ENCODE data around the gene CYP2U1.
"Not testable (repeated sequence)": the region's sequence is repeated elsewhere in the genome, so short reads cannot be mapped to it uniquely, and the experiment has no call there.

CYP2U1 gene

DNA sequence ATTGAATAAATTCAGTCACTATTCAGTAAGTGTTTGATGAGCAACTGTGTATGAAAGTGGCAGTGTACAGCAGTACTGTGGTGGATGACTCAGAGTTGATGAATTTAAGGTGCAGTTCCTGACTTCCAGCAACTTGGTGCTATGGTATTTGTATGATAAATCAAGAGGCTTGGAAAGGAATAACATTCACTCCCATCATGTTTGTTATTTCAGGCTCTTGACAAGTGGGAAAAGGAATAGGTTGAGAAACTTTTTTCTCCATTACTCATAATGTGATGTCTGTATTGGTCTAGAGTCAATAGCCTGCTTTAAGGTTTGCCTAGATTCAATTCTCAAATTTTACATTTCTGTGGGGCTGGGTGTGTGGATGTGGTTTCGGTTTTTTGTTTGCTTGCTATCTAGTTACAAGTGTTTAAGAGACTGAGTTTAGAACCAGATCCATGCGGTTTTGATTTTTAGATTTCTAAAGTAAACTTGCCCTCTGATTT lies 35.1 kb upstream of the CYP2U1 start:
- 0 out of 2 replicates have a peak overlapping the region, but pooled peaks have one; percentile 2 for H3K27ac ChIP-seq
- TF ChIP-seq, protein P1, sequence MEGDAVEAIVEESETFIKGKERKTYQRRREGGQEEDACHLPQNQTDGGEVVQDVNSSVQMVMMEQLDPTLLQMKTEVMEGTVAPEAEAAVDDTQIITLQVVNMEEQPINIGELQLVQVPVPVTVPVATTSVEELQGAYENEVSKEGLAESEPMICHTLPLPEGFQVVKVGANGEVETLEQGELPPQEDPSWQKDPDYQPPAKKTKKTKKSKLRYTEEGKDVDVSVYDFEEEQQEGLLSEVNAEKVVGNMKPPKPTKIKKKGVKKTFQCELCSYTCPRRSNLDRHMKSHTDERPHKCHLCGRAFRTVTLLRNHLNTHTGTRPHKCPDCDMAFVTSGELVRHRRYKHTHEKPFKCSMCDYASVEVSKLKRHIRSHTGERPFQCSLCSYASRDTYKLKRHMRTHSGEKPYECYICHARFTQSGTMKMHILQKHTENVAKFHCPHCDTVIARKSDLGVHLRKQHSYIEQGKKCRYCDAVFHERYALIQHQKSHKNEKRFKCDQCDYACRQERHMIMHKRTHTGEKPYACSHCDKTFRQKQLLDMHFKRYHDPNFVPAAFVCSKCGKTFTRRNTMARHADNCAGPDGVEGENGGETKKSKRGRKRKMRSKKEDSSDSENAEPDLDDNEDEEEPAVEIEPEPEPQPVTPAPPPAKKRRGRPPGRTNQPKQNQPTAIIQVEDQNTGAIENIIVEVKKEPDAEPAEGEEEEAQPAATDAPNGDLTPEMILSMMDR (conservative IDR thresholded peaks at IDR 0.05): no peak

DNA sequence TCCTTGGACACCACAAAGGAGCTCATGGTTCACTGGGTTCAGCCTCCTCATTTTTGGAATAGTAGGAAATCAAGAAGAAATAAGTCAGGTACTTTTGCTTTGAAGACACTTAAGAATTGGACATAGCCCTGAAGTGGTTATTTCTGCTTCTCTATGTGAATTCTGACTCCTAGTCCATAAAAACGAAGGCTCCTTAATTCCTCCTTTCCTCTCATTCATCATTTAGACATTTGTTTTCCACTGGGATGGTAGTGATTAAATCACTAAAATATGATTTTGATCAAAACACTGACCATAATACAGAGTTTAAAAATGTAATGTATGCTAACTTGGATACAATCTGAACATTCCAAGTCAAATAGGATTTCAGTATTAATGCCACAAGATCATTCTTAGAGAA lies 34.7 kb upstream of the CYP2U1 start:
- 0 out of 2 replicates have a peak overlapping the region, but pooled peaks have one; percentile 2 for H3K27ac ChIP-seq
- TF ChIP-seq, protein P1 (conservative IDR thresholded peaks at IDR 0.05): no peak

- TF ChIP-seq, protein P1 (conservative IDR thresholded peaks at IDR 0.05): no peak
- no peak overlapping the region for H3K27ac ChIP-seq
Observed at GRCh38 chr4:107897823-107898222, 33.5 kb upstream of the CYP2U1 start.

DNA sequence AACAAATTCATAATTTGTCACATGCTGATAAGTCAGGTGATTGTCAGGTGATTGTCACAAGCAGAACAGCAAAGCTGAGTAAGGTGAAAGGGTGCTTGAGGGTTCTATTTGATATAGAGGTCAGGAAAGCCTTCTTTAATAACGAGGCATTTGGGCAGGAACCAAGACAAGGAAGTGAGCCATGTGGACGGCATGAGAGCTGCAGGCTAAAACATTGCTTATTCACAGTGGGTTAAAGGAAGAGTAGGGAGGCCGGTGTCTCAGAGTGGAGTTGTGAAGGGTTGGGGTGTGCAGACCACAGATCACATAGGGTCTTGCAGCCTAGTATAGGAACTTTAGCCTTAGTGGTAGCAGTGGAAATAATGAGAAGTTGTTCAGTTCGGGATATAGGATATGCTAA lies 31.3 kb upstream of the CYP2U1 start:
- TF ChIP-seq, protein P1 (conservative IDR thresholded peaks at IDR 0.05): no peak
- H3K27ac ChIP-seq: no peak overlapping the region

DNA sequence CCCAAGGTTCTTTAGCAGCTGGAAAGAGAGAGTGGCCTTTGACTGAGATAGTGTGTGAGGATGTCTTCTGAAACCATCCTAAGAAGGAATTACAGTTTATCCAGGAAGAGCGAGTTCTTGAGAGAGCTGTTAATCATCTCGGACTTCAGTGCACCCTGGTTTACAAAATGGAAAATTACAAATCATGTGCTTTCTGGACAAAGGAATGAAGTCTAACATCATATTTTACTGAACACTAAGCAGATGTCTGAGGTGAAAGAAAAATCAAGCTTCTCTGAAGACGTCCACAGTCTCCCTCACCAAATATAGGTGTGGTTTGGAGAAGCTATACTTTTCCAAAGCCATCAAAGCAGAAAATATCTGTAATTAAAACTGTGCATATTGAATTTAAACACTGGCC lies 30.8 kb upstream of the CYP2U1 start:
- TF ChIP-seq, protein P1 (conservative IDR thresholded peaks at IDR 0.05): no peak
- no peak overlapping the region for H3K27ac ChIP-seq

DNA sequence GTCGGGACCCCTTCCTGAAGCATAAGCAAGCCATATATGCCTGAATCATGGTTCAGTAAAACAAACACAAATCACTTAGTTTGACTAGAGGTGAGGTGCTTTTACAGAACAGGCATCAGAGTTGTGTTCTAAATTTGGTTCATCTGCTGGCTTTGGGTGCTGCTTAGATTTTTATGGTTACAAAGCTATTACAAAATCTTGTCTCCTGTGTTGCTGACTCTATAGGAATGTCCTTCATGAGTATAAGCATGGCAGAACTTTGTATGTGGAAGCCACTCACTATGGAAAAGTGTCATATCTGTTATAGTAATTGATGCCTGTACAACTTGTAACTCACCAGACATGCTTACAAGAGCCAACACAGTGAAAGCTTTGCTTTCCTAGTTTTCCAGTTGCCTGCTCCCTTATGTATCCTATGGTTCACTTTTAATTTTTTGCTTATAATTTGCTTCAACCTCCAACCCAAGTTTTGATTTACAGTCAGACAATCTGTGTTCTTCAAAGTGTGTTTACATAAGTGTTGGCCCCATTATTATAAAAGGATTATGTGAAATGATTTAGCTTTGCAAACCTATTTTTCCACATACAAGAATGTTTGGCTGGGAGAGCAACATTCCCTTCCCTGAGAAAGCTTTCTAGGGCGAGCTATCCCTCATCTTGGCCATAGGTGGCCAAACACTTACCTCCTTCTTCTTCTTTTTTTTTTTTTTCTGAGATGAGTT lies 30.0 kb upstream of the CYP2U1 start:
- TF ChIP-seq, protein P1 (conservative IDR thresholded peaks at IDR 0.05): no peak
- no peak overlapping the region for H3K27ac ChIP-seq

DNA sequence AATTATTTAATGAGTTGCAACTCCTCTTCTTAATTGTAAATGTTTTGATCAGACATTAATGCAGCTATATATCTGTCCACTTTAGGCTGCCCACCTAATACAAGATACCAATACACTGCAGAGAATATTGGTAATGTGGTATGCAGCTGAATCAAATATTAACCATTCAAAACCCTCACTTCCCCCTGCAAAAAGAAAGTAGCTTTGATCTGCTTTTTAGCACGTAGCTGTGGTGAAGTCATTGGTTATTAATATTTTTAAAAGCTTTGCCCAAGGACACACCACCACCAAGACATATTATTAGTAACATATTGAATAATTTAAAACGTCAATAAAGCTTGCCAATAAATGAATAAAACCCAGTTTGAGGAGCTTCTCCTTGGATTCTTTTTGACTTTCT lies 28.6 kb upstream of the CYP2U1 start:
- TF ChIP-seq, protein P1 (conservative IDR thresholded peaks at IDR 0.05): no peak
- no peak overlapping the region for H3K27ac ChIP-seq

DNA sequence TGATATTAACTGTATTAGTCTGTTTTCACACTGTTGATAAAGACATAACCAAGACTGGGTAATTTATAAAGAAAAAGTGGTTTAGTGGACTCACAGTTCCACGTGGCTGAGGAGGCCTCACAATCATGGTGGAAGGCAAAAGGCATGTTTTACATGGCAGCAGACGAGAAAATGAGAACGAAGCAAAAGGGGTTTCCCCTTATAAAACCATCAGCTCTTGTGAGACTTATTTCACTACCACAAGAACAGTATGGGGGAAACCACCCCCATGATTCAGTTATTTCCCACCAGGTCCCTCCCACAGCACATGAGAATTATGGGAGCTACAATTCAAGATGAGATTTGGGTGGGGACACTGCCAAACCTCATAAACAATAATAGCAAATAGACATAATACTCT lies 26.3 kb upstream of the CYP2U1 start:
- not testable (repeated sequence) for H3K27ac ChIP-seq

Measured in VCaP (cell line).